Brain microvascular endothelial cell (primary cell): ENCODE measurements around the gene MROH9.

Experiments used
- DNase-seq: peaks from one replicate; pipeline ENCODE4 v3.0.0-alpha.2; 2020
- H3K27ac ChIP-seq: fragments of 250-450 bp; sonication (Bioruptor Pico); 2 replicates; pipeline ENCODE4 v1.5.1; 2020; ENCODE audit warnings: mild to moderate bottlenecking, moderate library complexity
- H3K27me3 ChIP-seq: fragments of 250-450 bp; sonication (Bioruptor Pico); replicated peaks from 2 replicates; pipeline ENCODE4 v1.5.1; 2020; ENCODE audit warnings: mild to moderate bottlenecking
- H3K36me3 ChIP-seq: fragments of 250-450 bp; sonication (Bioruptor Pico); replicated peaks from 2 replicates; pipeline ENCODE4 v1.5.1; 2020; ENCODE audit warnings: mild to moderate bottlenecking
- H3K4me3 ChIP-seq: 2 replicates; pipeline ENCODE4 v1.5.1; 2011; ENCODE audit warnings: low read depth, mild to moderate bottlenecking, control low read depth, low read length, moderate library complexity
- CTCF ChIP-seq: IDR thresholded peaks from 2 replicates; pipeline ENCODE4 v1.5.1; 2011; ENCODE audit warnings: low read depth, mild to moderate bottlenecking, moderate library complexity, low read length, control low read depth, inconsistent platforms; ENCODE audit errors: missing control alignments
- in situ Hi-C: cut with HindIII; loops from 2 replicates; pipeline ENCODE4 v1.10.0; 2017; ENCODE audit warnings: low sequenced_read_pairs, low pct_ligation_motif_present

The MROH9 gene

GRCh38 chr1:171110621-171111326 lies 175.4 kb downstream of the MROH9 start:
- no peak overlapping the region for H3K4me3 ChIP-seq

DNA sequence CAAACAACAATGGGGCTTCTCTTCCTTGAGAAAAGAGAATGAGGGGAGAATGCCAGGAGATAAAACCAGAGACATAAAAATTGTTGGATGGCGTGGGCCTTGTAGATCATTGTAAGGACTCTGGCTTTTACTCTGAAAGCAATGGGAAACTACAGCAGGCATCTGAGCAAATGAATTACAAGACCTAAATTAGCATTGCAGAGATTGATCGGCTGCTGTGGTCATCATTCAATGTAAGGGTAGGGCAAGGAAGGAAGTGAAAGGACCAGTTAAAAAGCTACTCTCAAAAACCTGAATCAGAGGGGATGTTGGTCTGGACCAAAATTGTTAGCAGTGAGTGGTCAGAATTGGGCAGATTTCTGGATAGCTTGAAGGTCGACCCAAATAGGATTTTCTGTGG lies 176.8 kb downstream of the MROH9 start:
- Histone ChIP-seq H3K4me3 (no peak overlapping the region), H3K27me3 (no peaks in the 10 kb centered on the region), H3K36me3 (no peaks in the 10 kb centered on the region), H3K27ac (no peak overlapping the region)
- no peak for TF ChIP-seq CTCF
- in situ Hi-C loops = no loop called here
- DNase-seq = no peak

More at GRCh38 chr1:171110621-171111326, 175.4 kb downstream of the MROH9 start:
- Histone ChIP-seq H3K27me3 (no peaks in the 10 kb centered on the region), H3K36me3 (no peaks in the 10 kb centered on the region), H3K27ac (no peak overlapping the region)
- no peak for TF ChIP-seq CTCF
- in situ Hi-C loops = no loop called here
- no peak for DNase-seq

GRCh38 chr1:171113382-171113781 lies 178.0 kb downstream of the MROH9 start:
- no peak overlapping the region for H3K4me3 ChIP-seq

More at GRCh38 chr1:171113382-171113781, 178.0 kb downstream of the MROH9 start:
- no peak for DNase-seq
- Histone ChIP-seq H3K36me3 (no peaks in the 10 kb centered on the region), H3K27ac (no peak overlapping the region), H3K27me3 (no peaks in the 10 kb centered on the region)
- in situ Hi-C loops = no loop called here
- no peak for TF ChIP-seq CTCF
